T-helper 2 cell treated with Interferon-gamma antibody and Interleukin-4, amounts not matched to agents 5 μg/mL and 100 μg/mL, for 36 hours (primary cell): Measurements from ENCODE around the gene TRIM72.
A peak's percentile ranks its signal among the peaks of the same experiment; 100 is the strongest.
"Not testable (repeated sequence)": the region's sequence is repeated elsewhere in the genome, so short reads cannot be mapped to it uniquely, and the experiment has no call there.

Source experiments
- DNase-seq: peaks from one replicate; pipeline ENCODE4 v3.0.0; 2021; ENCODE audit warnings: low spot score
- H3K27ac Mint-ChIP-seq: one replicate; pipeline ENCODE4 v1.8.0; 2021; ENCODE audit warnings: mild to moderate bottlenecking, mixed read lengths
- H3K27me3 Mint-ChIP-seq: one replicate; pipeline ENCODE4 v1.8.0; 2021; ENCODE audit warnings: low read depth, mixed read lengths
- H3K36me3 Mint-ChIP-seq: one replicate; pipeline ENCODE4 v1.8.0; 2021; ENCODE audit warnings: low read depth, mixed read lengths
- H3K4me1 Mint-ChIP-seq: one replicate; pipeline ENCODE4 v1.8.0; 2021; ENCODE audit warnings: low read depth, mixed read lengths
- H3K4me3 Mint-ChIP-seq: one replicate; pipeline ENCODE4 v1.8.0; 2022; ENCODE audit warnings: mild to moderate bottlenecking, moderate library complexity, mixed read lengths
- H3K9me3 Mint-ChIP-seq: one replicate; pipeline ENCODE4 v1.8.0; 2021; ENCODE audit warnings: mixed read lengths

TRIM72 gene

DNA sequence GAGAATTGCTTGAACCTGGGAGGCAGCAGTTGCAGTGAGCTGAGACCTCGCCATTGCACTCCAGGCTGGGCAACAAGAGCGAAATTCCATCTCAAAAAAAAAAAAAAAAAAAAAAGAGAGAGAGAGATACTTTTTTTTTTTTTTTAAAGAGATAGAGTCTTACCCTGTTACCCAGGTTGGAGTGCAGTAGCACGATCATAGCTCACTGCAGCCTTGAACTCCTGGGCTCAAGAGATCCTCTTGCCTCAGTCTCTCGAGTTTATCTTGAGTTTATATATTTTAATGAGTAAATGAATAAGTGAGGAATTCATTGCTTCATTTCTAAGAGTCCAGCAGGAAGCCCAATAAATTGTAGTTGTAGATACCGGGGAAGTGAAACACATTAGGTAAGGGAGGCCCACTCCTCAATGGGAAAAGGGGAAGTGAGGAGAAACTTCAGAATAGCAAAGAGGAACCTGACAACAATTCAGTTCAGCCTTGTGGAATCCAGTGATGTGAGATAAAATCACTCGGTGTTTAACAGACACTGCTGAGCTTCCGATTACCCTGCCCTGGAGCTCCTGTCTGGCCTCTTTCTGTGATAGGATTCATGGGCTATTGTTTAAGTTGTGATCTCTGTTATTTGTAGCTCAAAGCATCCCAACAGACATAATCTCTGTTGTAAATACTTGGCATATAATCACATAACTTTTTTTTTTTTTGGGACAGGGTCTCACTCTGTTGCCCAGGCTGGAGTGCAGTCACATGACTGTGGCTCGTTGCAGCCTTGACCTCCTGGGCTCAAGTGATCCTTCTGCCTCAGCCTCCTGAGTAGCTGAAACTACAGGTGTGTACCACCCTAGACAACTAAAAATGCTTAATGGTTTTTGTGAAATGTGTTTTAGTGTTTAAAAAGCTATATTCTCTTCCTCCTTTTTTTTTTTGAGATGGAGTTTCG, 30.1 kb downstream of the TRIM72 start:
- no peak overlapping the region for H3K4me3 Mint-ChIP-seq
- no peaks in the 10 kb centered on the region for H3K9me3 Mint-ChIP-seq
- DNase-seq, result no peak
- H3K4me1 Mint-ChIP-seq, result no peaks in the 10 kb centered on the region
- no peaks in the 10 kb centered on the region for H3K27me3 Mint-ChIP-seq
- H3K36me3 Mint-ChIP-seq, result no peaks in the 10 kb centered on the region
- H3K27ac Mint-ChIP-seq, result no peak overlapping the region

DNA sequence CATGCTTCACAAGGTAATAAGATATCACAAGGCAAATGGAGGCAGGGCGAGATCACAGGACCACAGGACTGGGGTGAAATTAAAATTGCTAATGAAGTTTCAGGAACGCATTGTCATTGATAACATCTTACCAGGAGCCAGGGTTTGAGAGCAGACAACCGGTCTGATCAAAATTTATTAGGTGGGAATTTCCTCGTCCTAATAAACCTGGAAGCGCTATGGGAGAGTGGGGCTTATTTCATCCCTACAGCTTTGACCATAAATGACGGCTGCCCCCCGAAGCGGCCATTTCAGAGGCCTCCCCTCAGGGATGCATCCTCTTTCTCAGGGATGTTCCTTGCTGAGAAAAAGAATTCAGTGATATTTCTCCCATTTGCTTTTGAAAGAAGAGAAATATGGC, 31.7 kb downstream of the TRIM72 start:
- DNase-seq, H3K36me3 Mint-ChIP-seq, H3K27me3 Mint-ChIP-seq, H3K4me3 Mint-ChIP-seq, H3K9me3 Mint-ChIP-seq, H3K4me1 Mint-ChIP-seq, H3K27ac Mint-ChIP-seq: not testable (repeated sequence)

DNA sequence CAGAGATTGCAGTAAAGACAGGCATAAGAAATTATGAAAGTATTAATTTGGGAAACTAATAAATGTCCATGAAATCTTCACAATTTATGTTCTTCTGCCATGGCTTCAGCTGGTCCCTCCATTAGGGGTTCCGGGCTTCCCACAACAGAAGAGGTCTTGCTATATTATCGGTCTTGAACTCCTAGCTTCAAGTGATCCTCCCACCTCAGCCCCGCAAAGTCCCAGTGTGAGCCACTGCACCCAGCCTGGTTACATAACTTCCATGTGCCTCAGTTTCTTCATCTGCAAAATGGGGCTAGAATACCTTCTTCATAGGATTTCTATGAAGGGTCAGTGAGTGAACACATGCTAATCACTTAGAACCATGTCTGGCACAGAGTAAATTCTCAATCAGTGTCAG, 32.4 kb downstream of the TRIM72 start:
- no peaks in the 10 kb centered on the region for H3K9me3 Mint-ChIP-seq
- no peak overlapping the region for H3K27ac Mint-ChIP-seq
- no peaks in the 10 kb centered on the region for H3K36me3 Mint-ChIP-seq
- no peak for DNase-seq
- H3K27me3 Mint-ChIP-seq, result no peaks in the 10 kb centered on the region
- peaks cover 11% of the 10 kb centered on the region for H3K4me1 Mint-ChIP-seq
- H3K4me3 Mint-ChIP-seq, result no peak overlapping the region

DNA sequence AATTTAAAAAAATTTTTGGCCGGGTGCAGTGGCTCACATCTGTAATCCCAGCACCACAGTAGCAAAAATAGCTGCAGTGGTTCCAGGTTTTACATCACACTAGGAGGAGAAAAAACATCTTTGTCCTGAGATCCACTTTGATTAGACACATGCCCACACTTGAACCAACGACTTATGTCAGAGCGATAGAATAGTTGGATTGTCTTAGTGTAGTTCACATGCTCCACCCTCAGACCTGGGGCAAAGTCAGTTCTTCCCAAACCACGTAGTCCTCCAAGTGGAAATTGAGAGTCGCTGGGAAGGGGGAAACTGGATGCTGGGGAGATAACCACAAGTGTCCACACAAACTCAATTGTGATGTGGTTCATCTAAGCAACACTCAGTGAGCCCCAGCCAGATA, 34.4 kb downstream of the TRIM72 start:
- H3K27me3 Mint-ChIP-seq, result no peaks in the 10 kb centered on the region

DNA sequence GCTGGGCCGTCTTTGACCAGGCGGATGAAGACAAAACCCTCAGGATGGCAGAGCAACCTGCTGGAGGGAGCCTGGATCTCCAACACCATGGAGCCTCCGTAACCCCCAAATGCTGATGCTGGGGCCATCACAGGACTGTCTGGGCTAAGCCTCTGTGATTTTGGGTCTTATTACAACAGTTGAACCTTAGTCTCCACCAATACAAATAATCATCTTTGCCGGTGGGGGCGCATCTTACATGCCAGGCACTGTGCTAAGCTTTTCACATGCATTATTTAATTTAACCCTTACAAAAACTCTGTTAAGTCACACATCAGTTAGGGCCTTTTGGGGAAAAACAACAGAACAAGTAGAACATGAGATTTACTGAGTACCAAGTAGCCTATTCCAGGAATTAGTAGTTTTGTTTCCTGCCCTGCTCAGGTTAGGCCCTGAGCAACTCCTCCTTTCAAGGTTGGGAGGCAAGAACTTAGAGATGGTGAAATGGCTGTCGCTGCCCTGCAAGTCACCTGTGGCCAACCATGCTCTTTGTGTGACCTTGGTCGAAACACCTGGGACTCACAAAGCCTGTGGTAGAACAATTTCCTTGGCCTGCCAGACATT, 37.0 kb downstream of the TRIM72 start:
- peaks cover 41% of the 10 kb centered on the region for H3K4me1 Mint-ChIP-seq
- H3K27me3 Mint-ChIP-seq, result no peaks in the 10 kb centered on the region
- no peaks in the 10 kb centered on the region for H3K9me3 Mint-ChIP-seq
- peak overlapping the region; percentile 57 for H3K4me3 Mint-ChIP-seq
- DNase-seq, result no peak
- peak overlapping the region; percentile 67 for H3K27ac Mint-ChIP-seq
- H3K36me3 Mint-ChIP-seq, result no peaks in the 10 kb centered on the region

More for the DNA sequence above, 34.4 kb downstream of the TRIM72 start:
- Mint-ChIP-seq H3K4me1 (peaks cover 27% of the 10 kb centered on the region), H3K9me3 (no peaks in the 10 kb centered on the region), H3K36me3 (no peaks in the 10 kb centered on the region), H3K27ac (no peak overlapping the region), H3K4me3 (no peak overlapping the region)
- DNase-seq, result no peak

DNA sequence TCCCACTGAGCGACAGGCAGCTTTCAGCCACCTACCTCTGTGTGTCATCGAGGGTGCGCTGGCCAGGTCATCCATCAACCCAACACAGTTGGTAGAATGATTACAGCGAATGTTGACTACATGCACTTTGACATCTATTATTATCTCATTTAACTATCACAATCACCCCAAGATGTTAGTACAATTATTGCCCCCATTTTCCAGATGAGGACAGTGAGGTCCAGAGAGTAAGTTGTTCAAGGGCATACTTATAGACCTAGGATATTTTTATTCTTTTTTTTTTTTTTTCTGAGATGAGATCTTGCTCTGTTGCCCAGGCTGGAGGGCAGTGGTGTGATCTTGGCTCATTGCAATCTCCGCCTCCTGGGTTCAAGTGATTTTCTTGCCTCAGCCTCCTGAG, 37.5 kb downstream of the TRIM72 start:
- Mint-ChIP-seq H3K4me1 (peaks cover 41% of the 10 kb centered on the region), H3K9me3 (no peaks in the 10 kb centered on the region), H3K27me3 (no peaks in the 10 kb centered on the region), H3K36me3 (no peaks in the 10 kb centered on the region), H3K27ac (peak overlapping the region; percentile 67), H3K4me3 (peak overlapping the region; percentile 57)
- no peak for DNase-seq

DNA sequence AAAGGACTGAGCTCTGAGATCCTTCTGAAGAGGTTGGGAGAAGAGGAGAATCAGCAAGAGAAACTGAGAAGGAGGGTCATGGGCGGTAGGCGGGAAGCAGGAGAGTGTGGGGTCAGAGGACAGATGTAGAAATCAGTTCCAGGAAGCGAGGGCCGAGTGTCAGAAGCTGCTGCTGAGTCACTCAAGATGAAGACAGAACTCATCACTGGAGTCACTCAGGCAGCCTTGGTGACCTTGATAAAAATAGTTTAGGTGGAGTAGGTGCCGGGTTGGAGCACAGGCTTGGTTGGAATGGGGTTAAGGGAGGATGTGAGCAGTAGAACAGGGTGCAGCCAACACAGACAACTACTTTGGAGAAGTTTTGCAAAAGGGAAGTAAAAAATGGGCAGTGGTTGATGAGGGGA, 39.7 kb downstream of the TRIM72 start:
- peak; percentile 59 for DNase-seq
- no peaks in the 10 kb centered on the region for H3K27me3 Mint-ChIP-seq
- H3K36me3 Mint-ChIP-seq, result no peaks in the 10 kb centered on the region
- peaks cover 41% of the 10 kb centered on the region for H3K4me1 Mint-ChIP-seq
- H3K4me3 Mint-ChIP-seq, result peak overlapping the region; percentile 82
- peak overlapping the region; percentile 94 for H3K27ac Mint-ChIP-seq
- no peaks in the 10 kb centered on the region for H3K9me3 Mint-ChIP-seq

DNA sequence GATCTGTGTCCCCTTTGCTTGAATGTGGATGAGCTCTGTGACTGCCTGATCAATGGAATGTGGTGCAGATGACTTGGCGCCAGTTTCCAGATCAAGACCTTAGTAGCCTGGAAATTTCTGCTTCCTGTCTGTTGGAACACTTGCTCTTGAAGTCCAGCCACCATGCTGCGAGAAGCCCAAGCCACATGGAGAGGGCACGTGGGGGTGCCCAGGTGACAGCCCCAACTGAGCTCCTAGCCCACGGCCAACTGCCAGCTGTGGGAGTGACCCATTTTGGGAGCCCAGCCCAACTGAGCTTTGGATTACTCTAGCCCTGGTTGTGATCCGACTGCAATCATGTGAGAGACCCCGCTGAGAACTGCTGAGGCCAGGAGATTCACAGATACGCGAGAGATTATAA, 42.5 kb downstream of the TRIM72 start:
- Mint-ChIP-seq H3K9me3 (no peaks in the 10 kb centered on the region), H3K4me3 (no peak overlapping the region), H3K27ac (no peak overlapping the region), H3K36me3 (peaks cover 4% of the 10 kb centered on the region), H3K27me3 (no peaks in the 10 kb centered on the region), H3K4me1 (peaks cover 42% of the 10 kb centered on the region)
- no peak for DNase-seq

DNA sequence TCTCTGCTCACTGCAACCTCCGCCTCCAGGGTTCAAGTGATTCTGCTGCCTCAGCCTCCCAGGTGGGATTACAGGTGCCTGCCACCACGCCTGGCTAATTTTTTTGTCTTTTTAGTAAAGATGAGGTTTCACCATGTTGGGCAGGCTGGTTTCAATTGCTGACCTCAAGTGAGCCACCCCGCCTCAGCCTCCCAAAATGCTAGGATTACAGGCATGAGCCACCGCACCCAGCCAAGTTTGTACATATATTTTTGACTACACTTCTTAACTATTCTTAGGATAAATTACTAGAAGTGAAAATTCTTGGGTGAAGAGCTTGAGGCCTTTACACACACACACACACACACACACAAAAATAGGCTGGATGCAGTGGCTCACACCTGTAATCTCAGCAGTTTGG, 44.4 kb downstream of the TRIM72 start:
- no peaks in the 10 kb centered on the region for H3K27me3 Mint-ChIP-seq
- peaks cover 12% of the 10 kb centered on the region for H3K36me3 Mint-ChIP-seq
- H3K9me3 Mint-ChIP-seq, result no peaks in the 10 kb centered on the region
- no peak for DNase-seq
- H3K4me1 Mint-ChIP-seq, result peaks cover 37% of the 10 kb centered on the region
- no peak overlapping the region for H3K27ac Mint-ChIP-seq
- no peak overlapping the region for H3K4me3 Mint-ChIP-seq

DNA sequence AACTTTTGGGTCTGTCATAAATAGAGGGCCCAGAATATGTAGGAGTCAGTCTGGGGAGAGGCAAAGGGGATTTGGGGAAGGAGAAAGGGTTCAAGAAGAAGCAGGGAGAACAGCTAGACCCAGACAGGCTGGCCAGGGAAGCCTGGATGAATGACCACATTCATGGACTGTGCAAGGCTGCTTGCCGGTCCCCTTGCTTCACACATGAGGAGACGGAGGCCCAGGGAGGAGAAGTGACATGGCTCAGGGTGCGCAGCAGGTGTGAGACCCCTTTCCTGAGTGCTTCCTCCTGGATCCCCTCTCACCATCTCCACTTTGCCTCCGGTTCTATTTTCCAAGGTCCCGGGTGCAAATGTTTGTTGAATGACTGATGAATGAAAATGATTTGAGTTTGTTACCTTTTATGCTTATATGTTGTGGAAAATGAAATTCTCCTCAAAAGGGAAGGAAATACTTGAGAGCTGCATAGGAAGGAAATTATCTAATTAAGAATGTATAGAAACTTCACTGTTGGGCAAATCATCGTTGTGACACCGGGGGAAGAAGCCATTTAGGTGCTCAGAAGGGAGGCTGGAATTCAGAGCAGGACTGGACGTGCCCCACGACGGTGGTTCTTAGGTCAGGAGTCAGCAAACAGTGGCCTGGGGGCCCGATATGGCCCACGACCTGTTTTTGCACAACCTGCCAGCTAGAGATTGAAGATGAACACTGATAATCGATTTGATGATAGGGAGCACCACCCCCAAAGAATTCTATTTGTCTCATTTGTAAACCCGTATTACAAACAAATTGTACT, 46.4 kb downstream of the TRIM72 start:
- no peak for DNase-seq
- H3K36me3 Mint-ChIP-seq, result peaks cover 16% of the 10 kb centered on the region
- peak overlapping the region; percentile 76 for H3K27ac Mint-ChIP-seq
- peak overlapping the region; percentile 84 for H3K4me3 Mint-ChIP-seq
- peaks cover 33% of the 10 kb centered on the region for H3K4me1 Mint-ChIP-seq
- no peaks in the 10 kb centered on the region for H3K9me3 Mint-ChIP-seq
- no peaks in the 10 kb centered on the region for H3K27me3 Mint-ChIP-seq

DNA sequence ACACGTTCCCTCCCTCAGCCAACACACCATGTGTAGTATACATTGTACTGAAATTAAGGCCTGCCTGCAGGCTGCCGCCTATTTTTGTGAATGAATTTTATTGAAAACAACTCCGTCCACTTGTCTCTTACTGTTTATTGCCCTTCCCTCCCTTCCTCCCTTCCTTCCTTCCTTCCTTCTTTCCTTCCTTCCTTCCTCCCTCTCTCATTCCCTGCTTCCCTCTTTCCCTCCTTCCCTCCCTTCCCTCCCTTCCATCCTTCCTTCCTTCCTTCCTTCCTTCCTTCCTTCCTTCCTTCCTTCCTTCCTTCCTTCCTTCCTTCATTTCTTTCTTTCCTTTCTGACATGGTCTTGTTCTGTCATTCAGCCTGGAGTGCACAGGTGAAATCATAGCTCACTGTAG, 48.2 kb downstream of the TRIM72 start:
- Mint-ChIP-seq H3K4me3 (no peak overlapping the region), H3K27me3 (no peaks in the 10 kb centered on the region), H3K9me3 (no peaks in the 10 kb centered on the region), H3K27ac (no peak overlapping the region), H3K4me1 (peaks cover 40% of the 10 kb centered on the region), H3K36me3 (peaks cover 25% of the 10 kb centered on the region)
- DNase-seq, result no peak

DNA sequence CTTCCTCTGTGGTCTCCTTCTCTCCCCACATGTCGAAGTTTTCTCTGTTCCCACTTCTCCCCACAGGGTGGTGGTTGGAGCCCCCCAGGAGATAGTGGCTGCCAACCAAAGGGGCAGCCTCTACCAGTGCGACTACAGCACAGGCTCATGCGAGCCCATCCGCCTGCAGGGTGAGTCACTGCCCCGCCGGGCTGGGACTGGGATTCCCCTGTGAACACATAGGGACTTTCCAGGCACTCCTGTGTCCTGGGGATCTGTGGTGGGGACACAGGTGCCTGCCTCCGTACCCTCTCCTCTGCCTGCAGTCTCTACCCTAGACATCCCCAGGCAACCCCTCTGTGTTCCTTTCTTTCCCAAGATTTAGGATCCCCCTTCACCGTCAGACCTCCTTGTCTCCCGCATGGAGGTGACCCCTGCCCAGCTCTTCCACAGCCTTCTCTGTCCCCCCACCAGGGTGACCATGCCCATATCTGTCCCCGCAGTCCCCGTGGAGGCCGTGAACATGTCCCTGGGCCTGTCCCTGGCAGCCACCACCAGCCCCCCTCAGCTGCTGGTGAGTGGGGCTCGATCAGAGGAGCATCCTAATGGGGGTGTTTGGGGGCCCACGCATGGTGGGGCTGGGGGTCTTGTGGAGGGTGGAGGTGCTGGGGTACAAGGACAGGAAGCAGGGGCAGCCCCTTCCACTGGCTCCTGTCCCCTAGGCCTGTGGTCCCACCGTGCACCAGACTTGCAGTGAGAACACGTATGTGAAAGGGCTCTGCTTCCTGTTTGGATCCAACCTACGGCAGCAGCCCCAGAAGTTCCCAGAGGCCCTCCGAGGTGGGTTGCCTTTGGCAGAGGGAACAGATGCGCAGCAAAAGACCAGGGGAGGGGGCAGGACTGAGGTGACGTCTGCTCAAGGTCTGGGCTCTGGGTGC, 51.7 kb downstream of the TRIM72 start:
- Mint-ChIP-seq H3K27ac (peak overlapping the region; percentile 78), H3K36me3 (peaks cover 31% of the 10 kb centered on the region), H3K9me3 (no peaks in the 10 kb centered on the region), H3K4me1 (peaks cover 37% of the 10 kb centered on the region), H3K4me3 (peak overlapping the region; percentile 58), H3K27me3 (no peaks in the 10 kb centered on the region)
- peak; percentile 84 for DNase-seq

DNA sequence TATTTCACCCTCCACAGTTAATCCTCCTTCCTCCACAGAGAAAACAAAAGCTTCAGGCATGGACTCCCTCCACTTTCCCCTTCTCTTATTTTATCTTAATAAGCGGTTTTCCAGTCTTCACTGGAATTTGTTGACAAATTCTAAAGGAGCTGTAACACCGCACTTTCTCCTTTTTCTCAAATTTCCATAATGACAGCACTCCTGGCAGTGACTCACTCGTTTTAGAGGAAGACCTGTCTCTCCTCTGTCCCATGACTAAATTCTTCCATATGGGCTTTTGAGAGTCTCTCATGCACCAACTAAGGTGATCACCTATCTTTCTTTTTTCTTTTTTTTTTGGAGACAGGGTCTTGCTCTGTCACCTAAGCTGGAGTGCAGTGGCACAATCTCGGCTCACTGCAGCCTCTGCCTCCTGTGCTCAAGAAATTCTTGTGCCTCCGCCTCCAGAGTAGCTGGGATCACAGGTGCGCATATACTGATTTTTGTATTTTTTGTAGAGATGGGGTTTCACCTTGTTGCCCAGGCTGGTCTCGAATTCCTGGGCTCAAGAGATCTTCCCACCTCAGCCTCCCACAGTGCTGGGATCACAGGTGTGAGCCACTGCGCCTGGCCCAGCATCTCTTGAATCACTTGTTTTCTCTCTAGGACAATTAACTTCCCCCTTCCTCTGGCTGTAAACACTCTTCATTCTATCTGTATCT, 53.6 kb downstream of the TRIM72 start:
- no peaks in the 10 kb centered on the region for H3K27me3 Mint-ChIP-seq
- H3K4me1 Mint-ChIP-seq, result peaks cover 30% of the 10 kb centered on the region
- peak overlapping the region; percentile 69 for H3K27ac Mint-ChIP-seq
- DNase-seq, result no peak
- peaks cover 33% of the 10 kb centered on the region for H3K36me3 Mint-ChIP-seq
- H3K4me3 Mint-ChIP-seq, result peak overlapping the region; percentile 3
- no peaks in the 10 kb centered on the region for H3K9me3 Mint-ChIP-seq
